Keratinocyte (primary cell): ENCODE results near the gene LTBP3. TPM values are rescaled to one million over a fixed set of nuclear protein-coding genes. Genes with fewer than 3 reads are reported as not detected.

Experiments
- DNase-seq: peaks from one replicate; pipeline ENCODE4 v3.0.0-alpha.2; 2011; ENCODE audit warnings: low read depth, missing footprints, low spot score
- FAIRE-seq: peaks from 2 replicates; lab custom pipeline; 2011; peaks lifted over from hg19 to GRCh38; lab: Jason Lieb, UNC
- H2AFZ ChIP-seq: 2 replicates; pipeline ENCODE4 v1.6.0; 2012; ENCODE audit warnings: low read length, control low read depth, inconsistent platforms; ENCODE audit not compliant: control insufficient read depth
- H3K27ac ChIP-seq: 2 replicates; pipeline ENCODE4 v1.5.1; 2011; ENCODE audit warnings: low read length; ENCODE audit not compliant: control insufficient read depth, insufficient read depth
- H3K27me3 ChIP-seq: 3 replicates; pipeline ENCODE4 v1.6.0; 2011; ENCODE audit warnings: low read length; ENCODE audit not compliant: control insufficient read depth, insufficient read depth; ENCODE audit errors: extremely low read depth
- H3K36me3 ChIP-seq, 2 experiments: 2 replicates in 1 of 2; 3 replicates in 1 of 2; pipeline ENCODE4 v1.5.1; 2011; ENCODE audit warnings: low read length in 2 of 2, mild to moderate bottlenecking in 1 of 2; ENCODE audit not compliant: control insufficient read depth in 2 of 2, insufficient read depth in 2 of 2; ENCODE audit errors: extremely low read depth in 1 of 2
- H3K4me1 ChIP-seq: 3 replicates; pipeline ENCODE4 v1.5.1; 2011; ENCODE audit warnings: low read length; ENCODE audit not compliant: control insufficient read depth, insufficient read depth; ENCODE audit errors: extremely low read depth
- H3K4me2 ChIP-seq: 3 replicates; pipeline ENCODE4 v1.6.0; 2011; ENCODE audit warnings: low read depth, low read length; ENCODE audit not compliant: control insufficient read depth, insufficient read depth; ENCODE audit errors: extremely low read depth
- H3K4me3 ChIP-seq, 3 experiments: fragments of 200-600 bp in 1 of 3; sonication (generic) in 1 of 3; 2 replicates in 2 of 3; 3 replicates in 1 of 3; pipeline ENCODE4 v1.5.1; 2011 to 2016; ENCODE audit warnings: low read length in 3 of 3, mild to moderate bottlenecking in 3 of 3, control low read depth in 2 of 3, inconsistent platforms in 1 of 3, low read depth in 1 of 3, mixed read lengths in 1 of 3, mixed run types in 1 of 3, moderate library complexity in 1 of 3; ENCODE audit not compliant: control insufficient read depth in 2 of 3, insufficient read depth in 2 of 3; ENCODE audit errors: extremely low read depth in 1 of 3
- H3K79me2 ChIP-seq: 2 replicates; pipeline ENCODE4 v1.6.0; 2012; ENCODE audit warnings: low read length; ENCODE audit not compliant: control insufficient read depth, insufficient read depth
- H3K9ac ChIP-seq: 3 replicates; pipeline ENCODE4 v1.6.0; 2011; ENCODE audit warnings: low read length; ENCODE audit not compliant: control insufficient read depth, insufficient read depth; ENCODE audit errors: extremely low read depth
- H3K9me1 ChIP-seq: 3 replicates; pipeline ENCODE4 v1.6.0; 2011; ENCODE audit warnings: low read length; ENCODE audit not compliant: control insufficient read depth, insufficient read depth; ENCODE audit errors: extremely low read depth
- H3K9me3 ChIP-seq: 2 replicates; pipeline ENCODE4 v1.5.1; 2012; ENCODE audit warnings: low read depth, low read length; ENCODE audit not compliant: control insufficient read depth
- H4K20me1 ChIP-seq: 3 replicates; pipeline ENCODE4 v1.6.0; 2011; ENCODE audit warnings: low read length; ENCODE audit not compliant: control insufficient read depth, insufficient read depth; ENCODE audit errors: extremely low read depth
- EZH2 ChIP-seq: IDR thresholded peaks from one replicate; pipeline ENCODE4 v1.6.1; 2012; ENCODE audit warnings: inconsistent platforms, mild to moderate bottlenecking, low read length, moderate library complexity
- dilution Hi-C: fragments of 300-500 bp; cut with MboI; formaldehyde crosslinking; loops from one replicate; pipeline ENCODE4 v1.7.0; 2020; ENCODE audit warnings: low sequenced_read_pairs; ENCODE audit not compliant: extremely low pct_ligation_motif_present
- polyA plus RNA-seq, 5 experiments: library from polyadenylated mRNA; depleted of rRNA in 3 of 5; stranded (reverse) in 3 of 5; stranded (forward) in 1 of 5; unstranded in 1 of 5; fragments of >200 nt; gene quantifications; 1 replicate in 1 of 5; 2 replicates in 3 of 5; 3 replicates in 1 of 5; pipeline versions ENCODE4 v1.2.1 to v1.2.3, GENCODE V29; 2011 to 2012; ENCODE audit warnings: missing spikeins in 2 of 5, low read depth in 1 of 5, low replicate concordance in 1 of 5
- TF ChIP-seq, protein P1 (sequence below), 3 experiments: IDR thresholded peaks in 1 of 3; conservative IDR thresholded peaks in 1 of 3; optimal IDR thresholded peaks in 1 of 3; 2 replicates in 2 of 3; 3 replicates in 1 of 3; pipeline versions ENCODE3 to v1.5.1; 2011; ENCODE audit warnings: low read length in 3 of 3, mild to moderate bottlenecking in 3 of 3, moderate library complexity in 2 of 3, control low read depth in 1 of 3, inconsistent platforms in 1 of 3; ENCODE audit not compliant: insufficient read depth in 2 of 3; ENCODE audit errors: extremely low read depth in 1 of 3

The LTBP3 gene
- polyA plus RNA-seq, 1 donor (not counting 4 experiments of a cell fraction or from before 2014, with no cell fraction given): 9.1 TPM

DNA sequence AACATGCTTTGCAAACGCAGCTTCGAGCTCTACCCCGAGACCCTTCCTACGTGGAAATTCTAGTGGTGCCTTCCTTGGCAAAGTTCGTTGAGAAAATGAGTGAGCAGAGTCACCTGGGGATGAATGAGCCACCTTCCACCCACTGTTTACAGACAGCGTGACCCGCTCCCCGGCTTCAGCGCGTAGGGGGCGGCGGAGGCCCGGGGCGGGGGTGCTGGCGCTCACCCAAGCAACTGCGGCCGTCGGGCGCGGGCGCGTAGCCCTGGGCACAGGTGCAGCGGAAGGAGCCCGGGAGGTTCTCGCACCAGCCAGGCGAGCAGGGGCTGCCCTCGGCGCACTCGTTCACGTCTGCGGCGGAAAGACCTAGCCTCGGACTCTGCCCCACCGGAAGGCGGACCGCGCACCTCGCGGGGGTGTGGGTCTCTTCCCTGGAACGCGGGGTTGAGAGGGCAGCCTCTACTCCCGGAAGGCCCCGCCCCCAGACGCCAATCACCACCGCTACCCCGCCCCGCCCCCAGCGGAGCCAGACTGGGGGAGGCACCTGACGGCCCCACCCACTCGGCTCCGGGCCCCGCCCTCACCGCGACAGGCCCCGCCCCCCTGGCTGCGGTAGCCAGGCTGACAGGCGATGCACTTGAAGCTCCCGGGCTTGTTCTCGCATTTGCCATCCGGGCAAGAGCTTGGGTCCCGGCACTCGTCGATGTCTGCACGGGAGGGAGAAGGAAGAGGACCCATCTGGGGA, 11.8 kb downstream of the LTBP3 start:
- no peak overlapping the region for H3K27ac ChIP-seq
- TF ChIP-seq, protein P1, sequence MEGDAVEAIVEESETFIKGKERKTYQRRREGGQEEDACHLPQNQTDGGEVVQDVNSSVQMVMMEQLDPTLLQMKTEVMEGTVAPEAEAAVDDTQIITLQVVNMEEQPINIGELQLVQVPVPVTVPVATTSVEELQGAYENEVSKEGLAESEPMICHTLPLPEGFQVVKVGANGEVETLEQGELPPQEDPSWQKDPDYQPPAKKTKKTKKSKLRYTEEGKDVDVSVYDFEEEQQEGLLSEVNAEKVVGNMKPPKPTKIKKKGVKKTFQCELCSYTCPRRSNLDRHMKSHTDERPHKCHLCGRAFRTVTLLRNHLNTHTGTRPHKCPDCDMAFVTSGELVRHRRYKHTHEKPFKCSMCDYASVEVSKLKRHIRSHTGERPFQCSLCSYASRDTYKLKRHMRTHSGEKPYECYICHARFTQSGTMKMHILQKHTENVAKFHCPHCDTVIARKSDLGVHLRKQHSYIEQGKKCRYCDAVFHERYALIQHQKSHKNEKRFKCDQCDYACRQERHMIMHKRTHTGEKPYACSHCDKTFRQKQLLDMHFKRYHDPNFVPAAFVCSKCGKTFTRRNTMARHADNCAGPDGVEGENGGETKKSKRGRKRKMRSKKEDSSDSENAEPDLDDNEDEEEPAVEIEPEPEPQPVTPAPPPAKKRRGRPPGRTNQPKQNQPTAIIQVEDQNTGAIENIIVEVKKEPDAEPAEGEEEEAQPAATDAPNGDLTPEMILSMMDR (optimal IDR thresholded peaks at IDR 0.05 in 1 of 3, IDR thresholded peaks at IDR 0.05 in 1 of 3, conservative IDR thresholded peaks at IDR 0.05 in 1 of 3; ENCODE audit: extremely low read depth in 1 of 3, insufficient read depth in 2 of 3, low read length in 3 of 3): no peak
- TF ChIP-seq EZH2: no peak
- H4K20me1 ChIP-seq: no peaks in the 10 kb centered on the region
- H3K79me2 ChIP-seq: no peaks in the 10 kb centered on the region
- no peak overlapping the region for H3K9ac ChIP-seq
- no peaks in the 10 kb centered on the region for H3K27me3 ChIP-seq
- no peaks in the 10 kb centered on the region for H3K36me3 ChIP-seq
- H3K9me3 ChIP-seq: no peaks in the 10 kb centered on the region
- dilution Hi-C loops: no loop called here
- H3K4me1 ChIP-seq: peaks cover 10% of the 10 kb centered on the region
- no peak overlapping the region for H2AFZ ChIP-seq
- no peak for FAIRE-seq
- no peak for DNase-seq
- H3K4me2 ChIP-seq: peak overlapping the region; percentile 64
- H3K9me1 ChIP-seq: no peaks in the 10 kb centered on the region
- peak overlapping the region in 2 of 3 experiments; percentile 30 to 57 for H3K4me3 ChIP-seq

GRCh38 chr11:65545853-65546216, 12.3 kb downstream of the LTBP3 start:
- Histone ChIP-seq H3K79me2 (no peaks in the 10 kb centered on the region), H4K20me1 (no peaks in the 10 kb centered on the region), H3K9ac (no peak overlapping the region), H3K36me3 (no peaks in the 10 kb centered on the region), H3K4me1 (peaks cover 16% of the 10 kb centered on the region), H2AFZ (no peak overlapping the region), H3K4me2 (peak overlapping the region; percentile 64), H3K4me3 (no peak overlapping the region), H3K27ac (no peak overlapping the region), H3K27me3 (no peaks in the 10 kb centered on the region), H3K9me3 (no peaks in the 10 kb centered on the region), H3K9me1 (no peaks in the 10 kb centered on the region)
- FAIRE-seq (no peak), DNase-seq (no peak)
- no peak for TF ChIP-seq EZH2
- dilution Hi-C loops: no loop called here
